GM12878 (cell line): ENCODE measurements around the gene CCDC27.

Experiments used
- EZH2 ChIP-seq: IDR thresholded peaks from 2 replicates; pipeline ENCODE4 v1.6.1; 2012; ENCODE audit warnings: low read depth, mild to moderate bottlenecking, control low read depth, inconsistent platforms, low read length, borderline replicate concordance; ENCODE audit not compliant: control insufficient read depth
- FOXK2 ChIP-seq: fragments of 450-650 bp; IDR thresholded peaks from 2 replicates; pipeline ENCODE4 v1.6.1; 2017; ENCODE audit warnings: mild to moderate bottlenecking, moderate library complexity
- NRF1 ChIP-seq: conservative IDR thresholded peaks from 2 replicates; pipeline ENCODE4 v1.6.1; 2011; ENCODE audit warnings: mild to moderate bottlenecking, low read depth, low read length, improper control_type of control experiment
- ZZZ3 ChIP-seq: IDR thresholded peaks from 2 replicates; pipeline ENCODE4 v1.6.1; 2011; ENCODE audit warnings: low read depth; ENCODE audit not compliant: control insufficient read depth, insufficient read length
- TF ChIP-seq, protein P1 (sequence below): fragments of 450-650 bp; IDR thresholded peaks from 2 replicates; pipeline ENCODE4 v1.6.1; 2014; ENCODE audit warnings: mild to moderate bottlenecking
- TF ChIP-seq, protein P2 (sequence below): IDR thresholded peaks from 2 replicates; pipeline ENCODE4 v1.6.1; 2012; ENCODE audit warnings: low read depth, low read length, improper control_type of control experiment
- TF ChIP-seq, protein P3 (sequence below): IDR thresholded peaks from 2 replicates; pipeline ENCODE4 v1.6.1; 2011; ENCODE audit warnings: borderline replicate concordance, low read depth, mild to moderate bottlenecking, moderate library complexity, mixed read lengths, low read length; ENCODE audit not compliant: insufficient read depth; ENCODE audit errors: extremely low read length
- TF ChIP-seq, protein P4 (sequence below): IDR thresholded peaks from 2 replicates; pipeline ENCODE4 v1.6.1; 2012; ENCODE audit warnings: mild to moderate bottlenecking, low read depth, low read length
- TF ChIP-seq, protein P5 (sequence below), 3 experiments: IDR thresholded peaks in 2 of 3; conservative IDR thresholded peaks in 1 of 3; 2 replicates each; pipeline ENCODE4 v1.5.1; 2011; ENCODE audit warnings: low read depth in 3 of 3, low read length in 3 of 3, mild to moderate bottlenecking in 3 of 3, control low read depth in 2 of 3, moderate library complexity in 2 of 3, inconsistent platforms in 1 of 3, mixed read lengths in 1 of 3; ENCODE audit not compliant: control insufficient read depth in 2 of 3, insufficient read depth in 1 of 3; ENCODE audit errors: extremely low read depth in 1 of 3

DNA sequence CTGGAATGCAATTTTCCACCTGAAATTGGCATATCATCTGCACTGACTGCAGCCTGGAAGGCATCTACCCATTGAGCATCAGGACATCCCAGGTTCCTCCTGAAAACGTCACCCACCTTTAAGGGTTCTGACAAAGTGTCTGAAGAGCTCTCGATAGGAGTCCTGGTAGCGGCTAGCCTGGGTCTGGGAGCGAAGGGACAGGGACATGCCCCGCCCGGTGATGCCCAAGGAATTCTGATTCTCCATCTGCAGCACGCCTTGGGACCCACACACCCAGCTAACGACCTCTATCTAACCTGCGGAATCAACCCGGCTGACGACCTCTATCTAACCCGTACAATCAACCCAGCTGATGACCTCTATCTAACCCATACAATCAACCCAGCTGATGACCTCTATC lies 13.3 kb upstream of the CCDC27 start:
- TF ChIP-seq, protein P1, sequence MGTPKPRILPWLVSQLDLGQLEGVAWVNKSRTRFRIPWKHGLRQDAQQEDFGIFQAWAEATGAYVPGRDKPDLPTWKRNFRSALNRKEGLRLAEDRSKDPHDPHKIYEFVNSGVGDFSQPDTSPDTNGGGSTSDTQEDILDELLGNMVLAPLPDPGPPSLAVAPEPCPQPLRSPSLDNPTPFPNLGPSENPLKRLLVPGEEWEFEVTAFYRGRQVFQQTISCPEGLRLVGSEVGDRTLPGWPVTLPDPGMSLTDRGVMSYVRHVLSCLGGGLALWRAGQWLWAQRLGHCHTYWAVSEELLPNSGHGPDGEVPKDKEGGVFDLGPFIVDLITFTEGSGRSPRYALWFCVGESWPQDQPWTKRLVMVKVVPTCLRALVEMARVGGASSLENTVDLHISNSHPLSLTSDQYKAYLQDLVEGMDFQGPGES = no peak
- TF ChIP-seq, protein P2, sequence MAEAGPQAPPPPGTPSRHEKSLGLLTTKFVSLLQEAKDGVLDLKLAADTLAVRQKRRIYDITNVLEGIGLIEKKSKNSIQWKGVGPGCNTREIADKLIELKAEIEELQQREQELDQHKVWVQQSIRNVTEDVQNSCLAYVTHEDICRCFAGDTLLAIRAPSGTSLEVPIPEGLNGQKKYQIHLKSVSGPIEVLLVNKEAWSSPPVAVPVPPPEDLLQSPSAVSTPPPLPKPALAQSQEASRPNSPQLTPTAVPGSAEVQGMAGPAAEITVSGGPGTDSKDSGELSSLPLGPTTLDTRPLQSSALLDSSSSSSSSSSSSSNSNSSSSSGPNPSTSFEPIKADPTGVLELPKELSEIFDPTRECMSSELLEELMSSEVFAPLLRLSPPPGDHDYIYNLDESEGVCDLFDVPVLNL = no peak
- TF ChIP-seq FOXK2 = no peak
- TF ChIP-seq, protein P3, sequence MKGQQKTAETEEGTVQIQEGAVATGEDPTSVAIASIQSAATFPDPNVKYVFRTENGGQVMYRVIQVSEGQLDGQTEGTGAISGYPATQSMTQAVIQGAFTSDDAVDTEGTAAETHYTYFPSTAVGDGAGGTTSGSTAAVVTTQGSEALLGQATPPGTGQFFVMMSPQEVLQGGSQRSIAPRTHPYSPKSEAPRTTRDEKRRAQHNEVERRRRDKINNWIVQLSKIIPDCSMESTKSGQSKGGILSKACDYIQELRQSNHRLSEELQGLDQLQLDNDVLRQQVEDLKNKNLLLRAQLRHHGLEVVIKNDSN = no peak
- TF ChIP-seq, protein P4, sequence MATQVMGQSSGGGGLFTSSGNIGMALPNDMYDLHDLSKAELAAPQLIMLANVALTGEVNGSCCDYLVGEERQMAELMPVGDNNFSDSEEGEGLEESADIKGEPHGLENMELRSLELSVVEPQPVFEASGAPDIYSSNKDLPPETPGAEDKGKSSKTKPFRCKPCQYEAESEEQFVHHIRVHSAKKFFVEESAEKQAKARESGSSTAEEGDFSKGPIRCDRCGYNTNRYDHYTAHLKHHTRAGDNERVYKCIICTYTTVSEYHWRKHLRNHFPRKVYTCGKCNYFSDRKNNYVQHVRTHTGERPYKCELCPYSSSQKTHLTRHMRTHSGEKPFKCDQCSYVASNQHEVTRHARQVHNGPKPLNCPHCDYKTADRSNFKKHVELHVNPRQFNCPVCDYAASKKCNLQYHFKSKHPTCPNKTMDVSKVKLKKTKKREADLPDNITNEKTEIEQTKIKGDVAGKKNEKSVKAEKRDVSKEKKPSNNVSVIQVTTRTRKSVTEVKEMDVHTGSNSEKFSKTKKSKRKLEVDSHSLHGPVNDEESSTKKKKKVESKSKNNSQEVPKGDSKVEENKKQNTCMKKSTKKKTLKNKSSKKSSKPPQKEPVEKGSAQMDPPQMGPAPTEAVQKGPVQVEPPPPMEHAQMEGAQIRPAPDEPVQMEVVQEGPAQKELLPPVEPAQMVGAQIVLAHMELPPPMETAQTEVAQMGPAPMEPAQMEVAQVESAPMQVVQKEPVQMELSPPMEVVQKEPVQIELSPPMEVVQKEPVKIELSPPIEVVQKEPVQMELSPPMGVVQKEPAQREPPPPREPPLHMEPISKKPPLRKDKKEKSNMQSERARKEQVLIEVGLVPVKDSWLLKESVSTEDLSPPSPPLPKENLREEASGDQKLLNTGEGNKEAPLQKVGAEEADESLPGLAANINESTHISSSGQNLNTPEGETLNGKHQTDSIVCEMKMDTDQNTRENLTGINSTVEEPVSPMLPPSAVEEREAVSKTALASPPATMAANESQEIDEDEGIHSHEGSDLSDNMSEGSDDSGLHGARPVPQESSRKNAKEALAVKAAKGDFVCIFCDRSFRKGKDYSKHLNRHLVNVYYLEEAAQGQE = no peak
- TF ChIP-seq NRF1 = no peak
- TF ChIP-seq EZH2 = no peak
- TF ChIP-seq, protein P5, sequence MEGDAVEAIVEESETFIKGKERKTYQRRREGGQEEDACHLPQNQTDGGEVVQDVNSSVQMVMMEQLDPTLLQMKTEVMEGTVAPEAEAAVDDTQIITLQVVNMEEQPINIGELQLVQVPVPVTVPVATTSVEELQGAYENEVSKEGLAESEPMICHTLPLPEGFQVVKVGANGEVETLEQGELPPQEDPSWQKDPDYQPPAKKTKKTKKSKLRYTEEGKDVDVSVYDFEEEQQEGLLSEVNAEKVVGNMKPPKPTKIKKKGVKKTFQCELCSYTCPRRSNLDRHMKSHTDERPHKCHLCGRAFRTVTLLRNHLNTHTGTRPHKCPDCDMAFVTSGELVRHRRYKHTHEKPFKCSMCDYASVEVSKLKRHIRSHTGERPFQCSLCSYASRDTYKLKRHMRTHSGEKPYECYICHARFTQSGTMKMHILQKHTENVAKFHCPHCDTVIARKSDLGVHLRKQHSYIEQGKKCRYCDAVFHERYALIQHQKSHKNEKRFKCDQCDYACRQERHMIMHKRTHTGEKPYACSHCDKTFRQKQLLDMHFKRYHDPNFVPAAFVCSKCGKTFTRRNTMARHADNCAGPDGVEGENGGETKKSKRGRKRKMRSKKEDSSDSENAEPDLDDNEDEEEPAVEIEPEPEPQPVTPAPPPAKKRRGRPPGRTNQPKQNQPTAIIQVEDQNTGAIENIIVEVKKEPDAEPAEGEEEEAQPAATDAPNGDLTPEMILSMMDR (IDR thresholded peaks at IDR 0.05 in 2 of 3, conservative IDR thresholded peaks at IDR 0.05 in 1 of 3; ENCODE audit: control insufficient read depth in 2 of 3, extremely low read depth in 1 of 3, insufficient read depth in 1 of 3, low read depth in 3 of 3, low read length in 3 of 3) = no peak
- TF ChIP-seq ZZZ3 = no peak
